HCT116 (cell line): ENCODE results near the gene TMEM151A. TPM values are rescaled to one million over a fixed set of nuclear protein-coding genes. Genes with fewer than 3 reads are reported as not detected.
A peak's percentile ranks its signal among the peaks of the same experiment; 100 is the strongest.

ENCODE experiments used
- ATAC-seq: fragments of 200-7000 bp; cut with Tn5 transposase; 2 replicates; pipeline ENCODE4 v1.9.1; 2020; ENCODE audit warnings: mild to moderate bottlenecking, moderate library complexity
- BruUV-seq: library from RNA; stranded (reverse); fragments of 400-500 nt; replicated peaks from 2 replicates; lab custom pipeline; 2021; lab: Mats Ljungman, UMichigan
- CTCF ChIA-PET: fragments of 300-600 bp; sonication (Branson Sonifier 250); formaldehyde crosslinking; loops from one replicate; lab custom pipeline; 2021; ENCODE audit warnings: antibody characterized with exemption; lab: Charles Lee
- POLR2A ChIA-PET: fragments of 300-600, 350-600 bp; sonication (Branson Sonifier 250); formaldehyde crosslinking; loops from one replicate; lab custom pipeline; 2021; ENCODE audit warnings: antibody characterized with exemption; lab: Charles Lee
- RAD21 ChIA-PET, 2 experiments: fragments of 300-600 bp; sonication (Branson Sonifier 250); formaldehyde crosslinking; loops; one replicate each; lab custom pipeline; 2023; ENCODE audit warnings: low total read pairs in 2 of 2; ENCODE audit not compliant: uncharacterized antibody in 2 of 2, unreplicated experiment in 2 of 2, low non-redundant PET in 1 of 2; lab: Charles Lee
- DNase-seq: peaks from one replicate; pipeline ENCODE4 v3.0.0-alpha.2; 2010; ENCODE audit warnings: low read depth, low spot score
- H2AFZ ChIP-seq: fragments of 200-600 bp; shearing (Covaris generic), sonication (generic); 2 replicates; pipeline ENCODE4 v1.6.1; 2017; ENCODE audit warnings: low read depth, mixed run types, mixed read lengths, antibody characterized with exemption, low read length; ENCODE audit not compliant: poor library complexity, severe bottlenecking
- H3K27ac ChIP-seq: 2 replicates; pipeline ENCODE4 v1.5.1; 2012; ENCODE audit warnings: low read depth, low read length
- H3K27me3 ChIP-seq: fragments of 200-600 bp; sonication (generic); 2 replicates; pipeline ENCODE4 v1.6.1; 2016; ENCODE audit warnings: mixed run types, low read length, mixed read lengths; ENCODE audit not compliant: insufficient read depth
- H3K36me3 ChIP-seq, 2 experiments: fragments of 200-500 bp in 1 of 2; fragments of 200-600 bp in 1 of 2; sonication (Bioruptor generic) in 1 of 2; sonication (generic) in 1 of 2; 2 replicates each; pipeline versions ENCODE4 v1.5.1 to v1.6.1; 2014 to 2016; ENCODE audit warnings: low read length in 2 of 2, inconsistent platforms in 1 of 2, mixed read lengths in 1 of 2, mixed run types in 1 of 2; ENCODE audit not compliant: insufficient read depth in 2 of 2, control insufficient read depth in 1 of 2
- H3K4me1 ChIP-seq, 2 experiments: fragments of 200-600 bp in 1 of 2; sonication (generic) in 1 of 2; 2 replicates each; pipeline versions ENCODE4 v1.5.1 to v1.6.1; 2012 to 2017; ENCODE audit warnings: low read length in 2 of 2, inconsistent platforms in 1 of 2, mild to moderate bottlenecking in 1 of 2, mixed read lengths in 1 of 2, mixed run types in 1 of 2, moderate library complexity in 1 of 2; ENCODE audit not compliant: insufficient read depth in 2 of 2, control insufficient read depth in 1 of 2
- H3K4me2 ChIP-seq: fragments of 200-600 bp; sonication (generic); 2 replicates; pipeline ENCODE4 v1.6.1; 2017; ENCODE audit warnings: mixed run types, low read length, mixed read lengths
- H3K4me3 ChIP-seq, 2 experiments: fragments of 200-600 bp in 1 of 2; sonication (generic) in 1 of 2; replicated peaks in 1 of 2; 2 replicates each; pipeline ENCODE4 v1.5.1; 2011 to 2016; ENCODE audit warnings: low read length in 2 of 2, control low read depth in 1 of 2, low read depth in 1 of 2, mild to moderate bottlenecking in 1 of 2, mixed read lengths in 1 of 2, mixed run types in 1 of 2
- H3K79me2 ChIP-seq: fragments of 200-600 bp; sonication (generic); 2 replicates; pipeline ENCODE4 v1.6.1; 2017; ENCODE audit warnings: mild to moderate bottlenecking, mixed run types, low read length, moderate library complexity, mixed read lengths; ENCODE audit not compliant: insufficient read depth
- H3K9ac ChIP-seq: fragments of 200-600 bp; sonication (generic); 2 replicates; pipeline ENCODE4 v1.6.1; 2016; ENCODE audit warnings: low read length, mixed read lengths
- H3K9me2 ChIP-seq: fragments of 200-600 bp; sonication (generic), shearing (Covaris generic); 2 replicates; pipeline ENCODE4 v1.6.1; 2017; ENCODE audit warnings: mixed run types, mild to moderate bottlenecking, moderate library complexity; ENCODE audit not compliant: insufficient read depth
- H3K9me3 ChIP-seq, 2 experiments: fragments of 200-500 bp in 1 of 2; fragments of 200-600 bp in 1 of 2; sonication (Bioruptor generic) in 1 of 2; sonication (generic) in 1 of 2; 2 replicates each; pipeline ENCODE4 v1.6.1; 2014 to 2017; ENCODE audit warnings: low read length in 2 of 2, mixed read lengths in 2 of 2, inconsistent platforms in 1 of 2, low read depth in 1 of 2, mild to moderate bottlenecking in 1 of 2, mixed run types in 1 of 2, moderate library complexity in 1 of 2; ENCODE audit not compliant: control insufficient read depth in 1 of 2, insufficient read depth in 1 of 2
- H4K20me1 ChIP-seq: fragments of 200-600 bp; sonication (generic), shearing (Covaris generic); 2 replicates; pipeline ENCODE4 v1.6.1; 2017; ENCODE audit warnings: mixed run types, mild to moderate bottlenecking, moderate library complexity; ENCODE audit not compliant: insufficient read depth
- ATF3 ChIP-seq: IDR thresholded peaks from 2 replicates; pipeline ENCODE4 v1.6.1; 2012
- CBX3 ChIP-seq: IDR thresholded peaks from 2 replicates; pipeline ENCODE4 v1.6.1; 2012; ENCODE audit warnings: low read depth
- CEBPB ChIP-seq: IDR thresholded peaks from 2 replicates; pipeline ENCODE4 v1.6.1; 2012; ENCODE audit warnings: low read depth
- EZH2 ChIP-seq: fragments of 200-600 bp; sonication (generic); IDR thresholded peaks from 2 replicates; pipeline ENCODE4 v1.6.1; 2017; ENCODE audit warnings: antibody characterized with exemption, mixed run types
- EZH2phosphoT487 ChIP-seq: fragments of 200-600 bp; IDR thresholded peaks from 2 replicates; pipeline ENCODE4 v1.6.1; 2018; ENCODE audit warnings: antibody characterized with exemption, borderline replicate concordance
- FOSL1 ChIP-seq: IDR thresholded peaks from 2 replicates; pipeline ENCODE4 v1.6.1; 2012; ENCODE audit warnings: low read depth
- JUND ChIP-seq: IDR thresholded peaks from 2 replicates; pipeline ENCODE4 v1.6.1; 2012
- MAX ChIP-seq: IDR thresholded peaks from 2 replicates; pipeline ENCODE4 v1.6.1; 2012
- SIN3A ChIP-seq: IDR thresholded peaks from 2 replicates; pipeline ENCODE4 v1.6.1; 2012; ENCODE audit warnings: low read depth
- YY1 ChIP-seq: IDR thresholded peaks from 2 replicates; pipeline ENCODE4 v1.6.1; 2011; ENCODE audit warnings: low read length, low read depth, moderate library complexity, mild to moderate bottlenecking; ENCODE audit not compliant: insufficient replicate concordance; ENCODE audit errors: extremely low read depth
- ZBTB33 ChIP-seq: IDR thresholded peaks from 2 replicates; pipeline ENCODE4 v1.6.1; 2011; ENCODE audit warnings: mild to moderate bottlenecking, low read length, moderate library complexity; ENCODE audit not compliant: insufficient replicate concordance; ENCODE audit errors: extremely low read depth
- ZFX ChIP-seq: fragments of 450-650 bp; IDR thresholded peaks from 2 replicates; pipeline ENCODE4 v1.6.1; 2017
- intact Hi-C: fragments of 100-400 bp; cut with micrococcal nuclease; formaldehyde crosslinking; loops from 2 replicates; pipeline ENCODE4 v1.10.0; 2022
- total RNA-seq: library from RNA; stranded (reverse); gene quantifications from one replicate; pipeline ENCODE4 v1.2.1, GENCODE V29; 2021; ENCODE audit not compliant: unreplicated experiment
- TF ChIP-seq, protein P1 (sequence below): IDR thresholded peaks from 2 replicates; pipeline ENCODE4 v1.6.1; 2012; ENCODE audit warnings: low read depth

Gene TMEM151A
- total RNA-seq, 1 experiment from 2014 or later, result 5.9 TPM

DNA sequence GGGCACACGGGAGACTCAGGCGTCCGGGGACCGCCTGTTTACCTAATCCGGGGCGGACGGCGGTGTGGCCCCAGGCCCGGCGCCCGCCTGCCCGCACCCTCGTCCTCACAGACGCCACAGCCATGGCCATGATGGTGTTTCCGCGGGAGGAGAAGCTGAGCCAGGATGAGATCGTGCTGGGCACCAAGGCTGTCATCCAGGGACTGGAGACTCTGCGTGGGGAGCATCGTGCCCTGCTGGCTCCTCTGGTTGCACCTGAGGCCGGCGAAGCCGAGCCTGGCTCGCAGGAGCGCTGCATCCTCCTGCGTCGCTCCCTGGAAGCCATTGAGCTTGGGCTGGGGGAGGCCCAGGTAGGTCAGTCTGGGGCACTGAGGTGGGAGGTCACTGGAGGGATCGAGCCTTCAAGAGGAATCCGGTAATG lies 33.2 kb upstream of the TMEM151A start:
- peaks cover 10 to 20% of the 10 kb centered on the region in 2 experiments for H3K4me1 ChIP-seq
- no peaks in the 10 kb centered on the region for H3K9me2 ChIP-seq
- H3K9ac ChIP-seq, result peak overlapping the region; percentile 88
- H3K27ac ChIP-seq, result peak overlapping the region; percentile 68
- peaks cover 20% of the 10 kb centered on the region; the same call in 1 of the 2 replicates for H3K79me2 ChIP-seq
- peak overlapping the region; percentile 100 for H3K4me2 ChIP-seq
- no peak for TF ChIP-seq JUND
- no peak for TF ChIP-seq CEBPB
- TF ChIP-seq YY1, result no peak
- TF ChIP-seq CBX3, result no peak
- no peak for TF ChIP-seq ZFX
- TF ChIP-seq MAX, result no peak
- TF ChIP-seq ATF3, result no peak
- no peak for TF ChIP-seq ZBTB33
- no peak for TF ChIP-seq EZH2
- no peak for TF ChIP-seq EZH2phosphoT487
- TF ChIP-seq, protein P1, sequence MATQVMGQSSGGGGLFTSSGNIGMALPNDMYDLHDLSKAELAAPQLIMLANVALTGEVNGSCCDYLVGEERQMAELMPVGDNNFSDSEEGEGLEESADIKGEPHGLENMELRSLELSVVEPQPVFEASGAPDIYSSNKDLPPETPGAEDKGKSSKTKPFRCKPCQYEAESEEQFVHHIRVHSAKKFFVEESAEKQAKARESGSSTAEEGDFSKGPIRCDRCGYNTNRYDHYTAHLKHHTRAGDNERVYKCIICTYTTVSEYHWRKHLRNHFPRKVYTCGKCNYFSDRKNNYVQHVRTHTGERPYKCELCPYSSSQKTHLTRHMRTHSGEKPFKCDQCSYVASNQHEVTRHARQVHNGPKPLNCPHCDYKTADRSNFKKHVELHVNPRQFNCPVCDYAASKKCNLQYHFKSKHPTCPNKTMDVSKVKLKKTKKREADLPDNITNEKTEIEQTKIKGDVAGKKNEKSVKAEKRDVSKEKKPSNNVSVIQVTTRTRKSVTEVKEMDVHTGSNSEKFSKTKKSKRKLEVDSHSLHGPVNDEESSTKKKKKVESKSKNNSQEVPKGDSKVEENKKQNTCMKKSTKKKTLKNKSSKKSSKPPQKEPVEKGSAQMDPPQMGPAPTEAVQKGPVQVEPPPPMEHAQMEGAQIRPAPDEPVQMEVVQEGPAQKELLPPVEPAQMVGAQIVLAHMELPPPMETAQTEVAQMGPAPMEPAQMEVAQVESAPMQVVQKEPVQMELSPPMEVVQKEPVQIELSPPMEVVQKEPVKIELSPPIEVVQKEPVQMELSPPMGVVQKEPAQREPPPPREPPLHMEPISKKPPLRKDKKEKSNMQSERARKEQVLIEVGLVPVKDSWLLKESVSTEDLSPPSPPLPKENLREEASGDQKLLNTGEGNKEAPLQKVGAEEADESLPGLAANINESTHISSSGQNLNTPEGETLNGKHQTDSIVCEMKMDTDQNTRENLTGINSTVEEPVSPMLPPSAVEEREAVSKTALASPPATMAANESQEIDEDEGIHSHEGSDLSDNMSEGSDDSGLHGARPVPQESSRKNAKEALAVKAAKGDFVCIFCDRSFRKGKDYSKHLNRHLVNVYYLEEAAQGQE, result no peak
- TF ChIP-seq SIN3A, result no peak
- no peak for TF ChIP-seq FOSL1
- POLR2A ChIA-PET, result interaction anchor here (0.6 to 0.8 kb wide), 2 partner anchors 31 to 208 kb away, joined by 3 read pairs; partner anchors contain the start of gene YIF1A
- intact Hi-C loops, result loop anchor here (2.0 kb wide), 1 partner anchor 36 kb away; no protein-coding TSS in a partner anchor
- peaks cover 6 to 8% of the 10 kb centered on the region in 2 experiments; a peak in 3 of 4 replicates for H3K36me3 ChIP-seq
- CTCF ChIA-PET, result interaction anchor here (0.6 to 1.4 kb wide), 3 partner anchors 24 to 54 kb away, joined by 3 to 4 read pairs (median 3); no protein-coding TSS in a partner anchor
- H2AFZ ChIP-seq, result no peak overlapping the region
- H3K9me3 ChIP-seq, result no peaks in the 10 kb centered on the region
- RAD21 ChIA-PET, result interaction anchor here in 1 of 2 experiments (0.6 kb wide), 1 partner anchor 31 kb away, joined by 3 read pairs; the partner anchor contains the start of gene YIF1A
- no TSS peak for BruUV-seq
- no peaks in the 10 kb centered on the region for H4K20me1 ChIP-seq
- DNase-seq, result no peak
- ATAC-seq, result peak; percentile 10
- peak overlapping the region; percentile 94 for H3K4me3 ChIP-seq
- no peaks in the 10 kb centered on the region for H3K27me3 ChIP-seq
